Breast epithelium (tissue), 4 donors: ENCODE data around the gene TMEM266. TPM values are rescaled to one million over a fixed set of nuclear protein-coding genes. Genes with fewer than 3 reads are reported as not detected.

Experiments used
- DNase-seq, 2 donors: peaks; one replicate each; pipeline ENCODE4 v3.0.0-alpha.2; 2019; ENCODE audit warnings: low spot score in 2 of 2
- H3K27ac ChIP-seq, 2 donors: fragments of 200-600 bp; sonication (generic) in 1 of 2; one replicate each; pipeline ENCODE4 v1.5.1; 2016 to 2019; ENCODE audit warnings: mild to moderate bottlenecking in 1 of 2
- H3K27me3 ChIP-seq, 2 donors: fragments of 200-600 bp; sonication (generic) in 1 of 2; one replicate each; pipeline versions ENCODE4 v1.5.1 to v1.6.0; 2017 to 2019; ENCODE audit warnings: control low read depth in 1 of 2, mild to moderate bottlenecking in 1 of 2
- H3K36me3 ChIP-seq: fragments of 200-600 bp; one replicate; pipeline ENCODE4 v1.5.1; 2019
- H3K4me1 ChIP-seq, 2 donors: fragments of 200-600 bp; sonication (generic); one replicate each; pipeline ENCODE4 v1.5.1; 2016 to 2019; ENCODE audit warnings: control low read depth in 1 of 2
- H3K4me3 ChIP-seq, 3 donors: fragments of 200-600 bp; sonication (generic); 1 replicate in 2 of 3; 2 replicates in 1 of 3; pipeline ENCODE4 v1.5.1; 2016 to 2019; ENCODE audit warnings: mild to moderate bottlenecking in 3 of 3, moderate library complexity in 2 of 3
- H3K9me3 ChIP-seq, 2 donors: fragments of 200-600 bp; sonication (generic) in 1 of 2; one replicate each; pipeline ENCODE4 v1.5.1; 2016 to 2019; ENCODE audit warnings: control low read depth in 1 of 2
- POLR2A ChIP-seq: fragments of 450-650 bp; IDR thresholded peaks from one replicate; pipeline ENCODE4 v1.6.1; 2016; ENCODE audit warnings: antibody characterized with exemption, mild to moderate bottlenecking, moderate library complexity
- POLR2AphosphoS5 ChIP-seq, 3 donors: sonication (generic); formaldehyde crosslinking; IDR thresholded peaks; one replicate each; pipeline ENCODE4 v1.6.1; 2017; ENCODE audit warnings: antibody characterized with exemption in 3 of 3
- intact Hi-C: fragments of 100-400 bp; cut with DNase I; formaldehyde crosslinking; loops from one replicate; pipeline ENCODE4 v1.15.1; 2023; ENCODE audit warnings: low total_unique reads
- total RNA-seq, 3 donors: library from RNA; depleted of rRNA; stranded (reverse); fragments of >200 nt; gene quantifications; one replicate each; pipeline ENCODE4 v1.1.0, GENCODE V29; 2016
- TF ChIP-seq, protein P1 (sequence below), 3 donors: fragments of 450-650 bp; IDR thresholded peaks; one replicate each; pipeline ENCODE4 v1.5.1; 2016 to 2017; ENCODE audit warnings: antibody characterized with exemption in 3 of 3, mild to moderate bottlenecking in 3 of 3, moderate library complexity in 3 of 3

TMEM266 gene
- total RNA-seq, 3 donors from 2014 or later = 0.29 to 0.32 TPM; not detected in 1

- Histone ChIP-seq H3K36me3 (no peaks in the 10 kb centered on the region), H3K4me3 (peak overlapping the region in 2 of 3 donors; percentile 4 to 39), H3K27me3 (peaks cover 0 to 4% of the 10 kb centered on the region in 2 donors), H3K27ac (no peak overlapping the region), H3K4me1 (no peaks in the 10 kb centered on the region), H3K9me3 (no peaks in the 10 kb centered on the region)
- intact Hi-C loops = no loop called here
- DNase-seq = peak; percentile 62 to 71
- TF ChIP-seq, protein P1, sequence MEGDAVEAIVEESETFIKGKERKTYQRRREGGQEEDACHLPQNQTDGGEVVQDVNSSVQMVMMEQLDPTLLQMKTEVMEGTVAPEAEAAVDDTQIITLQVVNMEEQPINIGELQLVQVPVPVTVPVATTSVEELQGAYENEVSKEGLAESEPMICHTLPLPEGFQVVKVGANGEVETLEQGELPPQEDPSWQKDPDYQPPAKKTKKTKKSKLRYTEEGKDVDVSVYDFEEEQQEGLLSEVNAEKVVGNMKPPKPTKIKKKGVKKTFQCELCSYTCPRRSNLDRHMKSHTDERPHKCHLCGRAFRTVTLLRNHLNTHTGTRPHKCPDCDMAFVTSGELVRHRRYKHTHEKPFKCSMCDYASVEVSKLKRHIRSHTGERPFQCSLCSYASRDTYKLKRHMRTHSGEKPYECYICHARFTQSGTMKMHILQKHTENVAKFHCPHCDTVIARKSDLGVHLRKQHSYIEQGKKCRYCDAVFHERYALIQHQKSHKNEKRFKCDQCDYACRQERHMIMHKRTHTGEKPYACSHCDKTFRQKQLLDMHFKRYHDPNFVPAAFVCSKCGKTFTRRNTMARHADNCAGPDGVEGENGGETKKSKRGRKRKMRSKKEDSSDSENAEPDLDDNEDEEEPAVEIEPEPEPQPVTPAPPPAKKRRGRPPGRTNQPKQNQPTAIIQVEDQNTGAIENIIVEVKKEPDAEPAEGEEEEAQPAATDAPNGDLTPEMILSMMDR (IDR thresholded peaks at IDR 0.05) = peak; percentile 44 to 87 (median 83)
- no peak for TF ChIP-seq POLR2A
These were observed 131.2 kb downstream of the TMEM266 start for GRCh38 chr15:76190751-76191538.

- Histone ChIP-seq H3K4me3 (no peak overlapping the region), H3K9me3 (no peaks in the 10 kb centered on the region), H3K36me3 (no peaks in the 10 kb centered on the region), H3K4me1 (peaks cover 0 to 7% of the 10 kb centered on the region in 2 donors), H3K27me3 (peaks cover 0 to 4% of the 10 kb centered on the region in 2 donors), H3K27ac (no peak overlapping the region)
- no peak for DNase-seq
- TF ChIP-seq POLR2A = no peak
- TF ChIP-seq, protein P1 (IDR thresholded peaks at IDR 0.05) = no peak
- TF ChIP-seq POLR2AphosphoS5 (IDR thresholded peaks at IDR 0.05) = no peak
- intact Hi-C loops = no loop called here
These were observed 131.9 kb downstream of the TMEM266 start for GRCh38 chr15:76191539-76192244.

- H3K36me3 ChIP-seq = no peaks in the 10 kb centered on the region
- H3K9me3 ChIP-seq = no peaks in the 10 kb centered on the region
- no peak overlapping the region for H3K4me3 ChIP-seq
- peaks cover 0 to 4% of the 10 kb centered on the region in 2 donors for H3K27me3 ChIP-seq
- intact Hi-C loops = no loop called here
- peaks cover 0 to 8% of the 10 kb centered on the region in 2 donors for H3K4me1 ChIP-seq
- no peak overlapping the region for H3K27ac ChIP-seq
- DNase-seq = no peak
- TF ChIP-seq POLR2A (no peak), POLR2AphosphoS5 (IDR thresholded peaks at IDR 0.05) (no peak)
- TF ChIP-seq, protein P1 (IDR thresholded peaks at IDR 0.05) = no peak
These were observed 132.9 kb downstream of the TMEM266 start for GRCh38 chr15:76192715-76193114.

DNA sequence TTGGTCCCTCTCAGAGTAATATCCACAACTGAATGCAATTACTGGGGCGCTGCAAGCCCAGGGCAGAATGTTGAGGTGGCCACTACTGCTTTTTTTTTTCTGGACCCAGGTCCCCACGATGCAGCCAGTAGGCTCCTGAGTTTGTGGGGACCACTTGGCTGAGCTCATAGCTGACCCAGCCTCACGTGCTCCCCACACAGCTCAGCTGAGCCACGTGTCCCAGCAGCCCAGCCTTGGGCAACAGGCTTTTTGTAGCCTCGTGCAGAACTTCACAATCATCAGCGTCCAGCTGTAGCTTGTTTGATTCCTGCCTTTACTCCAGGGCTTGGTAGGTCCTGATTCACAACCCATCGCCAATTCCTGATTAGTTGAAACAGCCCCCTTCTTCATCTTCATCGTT lies 134.1 kb downstream of the TMEM266 start:
- no peak overlapping the region for H3K4me3 ChIP-seq
- H3K9me3 ChIP-seq = no peaks in the 10 kb centered on the region
- DNase-seq = no peak
- intact Hi-C loops = no loop called here
- no peak for TF ChIP-seq POLR2A
- no peak for TF ChIP-seq POLR2AphosphoS5 (IDR thresholded peaks at IDR 0.05)
- TF ChIP-seq, protein P1 (IDR thresholded peaks at IDR 0.05) = no peak
- H3K27ac ChIP-seq = no peak overlapping the region
- H3K4me1 ChIP-seq = peaks cover 0 to 8% of the 10 kb centered on the region in 2 donors
- no peaks in the 10 kb centered on the region for H3K36me3 ChIP-seq
- peaks cover 0 to 4% of the 10 kb centered on the region in 2 donors for H3K27me3 ChIP-seq
